ENCODE data around the gene CYTH2.

- no peak for TF ChIP-seq CTCF (IDR thresholded peaks at IDR 0.05; ENCODE audit: low read depth, low read length)
- no peak for TF ChIP-seq POLR2A (IDR thresholded peaks at IDR 0.05; ENCODE audit: extremely low read depth, insufficient read length)
- TF ChIP-seq MAX (IDR thresholded peaks at IDR 0.05; ENCODE audit: low read depth, low read length) = peak; percentile 56; the same call in 1 of the 2 replicates
- TF ChIP-seq MYC (IDR thresholded peaks at IDR 0.05; ENCODE audit: low read depth, low read length) = no peak
These were observed 33.3 kb downstream of the CYTH2 start for GRCh38 chr19:48502350-48503018.
